Pancreas (tissue), 10 donors: ENCODE results near the gene PARG. TPM values are rescaled to one million over a fixed set of nuclear protein-coding genes. Genes with fewer than 3 reads are reported as not detected.

Source experiments
- ATAC-seq, 4 donors: fragments of 200-7000 bp; cut with Tn5 transposase; one replicate each; pipeline versions ENCODE4 v1.8.0 to v1.9.1; 2020; ENCODE audit warnings: mild to moderate bottlenecking in 4 of 4, moderate library complexity in 4 of 4
- DNase-seq, 6 donors: peaks; one replicate each; pipeline ENCODE4 v3.0.0-alpha.2; 2020
- FAIRE-seq: peaks from 2 replicates; lab custom pipeline; 2012; peaks lifted over from hg19 to GRCh38; lab: Jason Lieb, UNC
- H3K27ac ChIP-seq, 4 donors: fragments of 200-600 bp; sonication (generic); 1 replicate in 3 of 4; 2 replicates in 1 of 4; pipeline versions ENCODE4 v1.5.0 to v1.8.0; 2020
- H3K27me3 ChIP-seq, 4 donors: fragments of 200-600 bp; one replicate each; pipeline ENCODE4 v1.8.0; 2021
- H3K36me3 ChIP-seq, 3 donors: fragments of 200-600 bp; sonication (generic) in 1 of 3; one replicate each; pipeline versions ENCODE4 v1.5.0 to v1.8.0; 2020 to 2021
- H3K4me1 ChIP-seq, 3 donors: fragments of 200-600 bp; one replicate each; pipeline ENCODE4 v1.8.0; 2021
- H3K4me3 ChIP-seq, 4 donors: fragments of 200-600 bp; sonication (generic) in 2 of 4; one replicate each; pipeline versions ENCODE4 v1.5.0 to v1.8.0; 2020 to 2021
- H3K9me3 ChIP-seq, 4 donors: fragments of 200-600 bp; one replicate each; pipeline ENCODE4 v1.8.0; 2021
- WGBS, 2 donors: extraction: QIAGEN DNeasy Blood & Tissue Kit; methylation state at CpG; one replicate each; pipeline ENCODE4 v1.1.7; 2013; 5-methylcytosine and 5-hydroxymethylcytosine counted together
- intact Hi-C, 3 donors: fragments of 100-400 bp; cut with DNase I; formaldehyde crosslinking; loops; one replicate each; pipeline versions ENCODE4 v1.11.1 to v1.14.2; 2022
- polyA plus RNA-seq, 2 donors: library from polyadenylated mRNA; stranded (reverse); fragments of 200-250 nt; gene quantifications; one replicate each; pipeline ENCODE4 v1.2.3, GENCODE V29; 2013
- total RNA-seq, 6 donors: library from RNA; stranded (reverse); fragmentation: NEBNext Ultra II Directional in 4 of 6; extraction: Animal tissue kit (Norgen Biotek cat#: 25700) in 4 of 6; gene quantifications; one replicate each; pipeline versions ENCODE4 v1.2.1 to v1.2.4, GENCODE V29; 2021 to 2023
- TF ChIP-seq, protein P1 (sequence below), 4 donors: fragments of 200-600 bp; sonication (generic) in 3 of 4; IDR thresholded peaks; one replicate each; pipeline versions ENCODE4 v1.5.0 to v1.8.0; 2021; ENCODE audit warnings: antibody characterized with exemption in 4 of 4
- donor health status: healthy with polysubstance abuse.
- donor health status: DM: no; HTN: no; CAD: no; lungs with moderate emphysema.
- donor health status: DM: no; HTN: no; CAD: no.
- donor health status: control.
- donor health status: control.
- donor health status: Bipolar disorder and iron deficiency.
- donor health status: DM: yes; HTN: yes; CAD: no.
- donor health status: DM: no; HTN: no; CAD: no.
- donor health status: DM: no; HTN: no; CAD: no.
- donor health status: DM: yes; HTN: yes; CAD: no.

PARG gene
- total and polyA plus RNA-seq, 8 donors = 3.1 to 14.9 (median 8.9) TPM

DNA sequence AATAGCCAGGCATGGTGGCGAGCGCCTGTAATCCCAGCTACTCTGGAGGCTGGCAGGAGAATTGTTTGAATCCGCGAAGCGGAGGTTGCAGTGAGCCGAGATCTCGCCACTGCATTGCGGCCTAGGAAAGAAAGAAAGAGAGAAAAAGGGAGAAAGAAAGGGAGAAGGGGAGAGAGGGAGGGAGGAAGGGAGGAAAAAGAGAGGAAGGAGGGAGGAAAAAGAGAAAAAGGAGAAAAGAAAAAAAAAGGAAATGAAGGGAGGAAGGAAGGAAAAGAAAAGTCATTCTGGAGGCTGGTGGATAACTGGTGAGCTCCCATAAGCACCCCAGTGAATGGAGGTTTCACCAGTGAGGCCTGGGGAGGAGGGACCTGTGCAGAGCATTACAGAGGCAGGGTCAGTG is 172.1 kb downstream of the PARG start:
- FAIRE-seq = no peak

DNA sequence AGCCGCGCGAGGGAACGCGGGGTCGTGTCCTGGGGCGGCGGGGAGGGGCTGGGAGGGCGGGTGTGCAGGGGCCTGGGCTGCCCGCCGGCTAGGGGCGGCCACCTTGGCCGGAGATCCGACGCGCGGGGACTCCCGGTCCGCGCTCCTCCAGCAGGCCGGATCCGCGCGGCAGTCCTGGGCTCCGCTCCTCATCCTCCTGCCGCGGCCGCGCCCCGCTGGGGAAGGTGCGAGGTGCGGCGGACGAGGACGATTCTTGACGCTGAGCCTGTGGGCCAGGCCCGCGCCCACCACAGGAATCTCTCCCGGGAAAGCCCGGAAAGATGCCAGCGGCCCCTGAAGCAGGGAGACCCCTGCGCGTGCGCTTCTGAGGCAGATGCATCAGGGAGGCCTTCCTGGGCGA is 173.1 kb downstream of the PARG start:
- Histone ChIP-seq H3K27ac (no peak overlapping the region), H3K27me3 (peaks cover 3 to 20% (median 8%) of the 10 kb centered on the region in 4 donors), H3K9me3 (no peaks in the 10 kb centered on the region), H3K4me3 (peak overlapping the region in 1 of 4 donors; percentile 20), H3K4me1 (no peaks in the 10 kb centered on the region), H3K36me3 (no peaks in the 10 kb centered on the region)
- ATAC-seq (no peak), DNase-seq (peak in 1 of 6 donors; percentile 45), FAIRE-seq (no peak)
- TF ChIP-seq, protein P1, sequence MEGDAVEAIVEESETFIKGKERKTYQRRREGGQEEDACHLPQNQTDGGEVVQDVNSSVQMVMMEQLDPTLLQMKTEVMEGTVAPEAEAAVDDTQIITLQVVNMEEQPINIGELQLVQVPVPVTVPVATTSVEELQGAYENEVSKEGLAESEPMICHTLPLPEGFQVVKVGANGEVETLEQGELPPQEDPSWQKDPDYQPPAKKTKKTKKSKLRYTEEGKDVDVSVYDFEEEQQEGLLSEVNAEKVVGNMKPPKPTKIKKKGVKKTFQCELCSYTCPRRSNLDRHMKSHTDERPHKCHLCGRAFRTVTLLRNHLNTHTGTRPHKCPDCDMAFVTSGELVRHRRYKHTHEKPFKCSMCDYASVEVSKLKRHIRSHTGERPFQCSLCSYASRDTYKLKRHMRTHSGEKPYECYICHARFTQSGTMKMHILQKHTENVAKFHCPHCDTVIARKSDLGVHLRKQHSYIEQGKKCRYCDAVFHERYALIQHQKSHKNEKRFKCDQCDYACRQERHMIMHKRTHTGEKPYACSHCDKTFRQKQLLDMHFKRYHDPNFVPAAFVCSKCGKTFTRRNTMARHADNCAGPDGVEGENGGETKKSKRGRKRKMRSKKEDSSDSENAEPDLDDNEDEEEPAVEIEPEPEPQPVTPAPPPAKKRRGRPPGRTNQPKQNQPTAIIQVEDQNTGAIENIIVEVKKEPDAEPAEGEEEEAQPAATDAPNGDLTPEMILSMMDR (IDR thresholded peaks at IDR 0.05) = no peak
- intact Hi-C loops = no loop called here
- WGBS, 2 donors = 3 to 5% methylated on average over 36 to 45 of the region's 45 CpGs

More for the DNA sequence above, 172.1 kb downstream of the PARG start:
- TF ChIP-seq, protein P1 (IDR thresholded peaks at IDR 0.05) = no peak
- Histone ChIP-seq H3K4me1 (no peaks in the 10 kb centered on the region), H3K27ac (no peak overlapping the region), H3K27me3 (peaks cover 3 to 20% (median 8%) of the 10 kb centered on the region in 4 donors), H3K9me3 (no peaks in the 10 kb centered on the region), H3K36me3 (no peaks in the 10 kb centered on the region), H3K4me3 (no peak overlapping the region)
- 93% methylated on average over 8 of the region's 8 CpGs for WGBS, 2 donors
- intact Hi-C loops = no loop called here
- DNase-seq (no peak), ATAC-seq (no peak)

- DNase-seq = peak in 1 of 6 donors; percentile 55
Measured at GRCh38 chr10:49768329-49768728, 173.5 kb downstream of the PARG start.

More at GRCh38 chr10:49768329-49768728, 173.5 kb downstream of the PARG start:
- 3% methylated on average over 24 to 38 of the region's 38 CpGs for WGBS, 2 donors
- no peaks in the 10 kb centered on the region for H3K9me3 ChIP-seq
- no peaks in the 10 kb centered on the region for H3K4me1 ChIP-seq
- peaks cover 3 to 20% (median 8%) of the 10 kb centered on the region in 4 donors for H3K27me3 ChIP-seq
- intact Hi-C loops = no loop called here
- FAIRE-seq (no peak), ATAC-seq (no peak)
- H3K36me3 ChIP-seq = no peaks in the 10 kb centered on the region
- H3K27ac ChIP-seq = no peak overlapping the region
- peak overlapping the region in 1 of 4 donors; percentile 20 for H3K4me3 ChIP-seq
- TF ChIP-seq, protein P1 (IDR thresholded peaks at IDR 0.05) = no peak

Other genes with a start within 250 kb of the PARG start
- 1 to 10 TPM; 1.7 to 5.5 (median 3.2) TPM for gene OGDHL, start 179.7 kb downstream of the PARG start, total RNA-seq
- gene OGDHL, start 179.7 kb downstream of the PARG start, polyA plus RNA-seq = 10 to 100 TPM in 1 of 2 donors, 1 to 10 TPM in 1; 9.2 to 25.9 TPM
- 10 to 100 TPM in 1 of 6 donors, 1 to 10 TPM in 5; 7.2 to 10.8 (median 8.5) TPM for gene TIMM23B, start within 50 bp of the PARG start, total RNA-seq
- gene TIMM23B, start within 50 bp of the PARG start, polyA plus RNA-seq = 10 to 100 TPM in 1 of 2 donors, 1 to 10 TPM in 1; 8.9 to 13.1 TPM
- 1 to 10 TPM; 5.4 to 8.7 (median 6.4) TPM for gene AGAP6, start 46.4 kb upstream of the PARG start, total RNA-seq
- gene AGAP6, start 46.4 kb upstream of the PARG start, polyA plus RNA-seq = 10 to 100 TPM; 37.6 to 44.5 TPM
- gene WASHC2A, start 125.9 kb upstream of the PARG start, total RNA-seq = 10 to 100 TPM; 11.4 to 31.9 (median 15.0) TPM
- 10 to 100 TPM; 11.4 to 18.1 TPM for gene WASHC2A, start 125.9 kb upstream of the PARG start, polyA plus RNA-seq